HCT116 (cell line): ENCODE results near the gene ACLY. TPM values are rescaled to one million over a fixed set of nuclear protein-coding genes. Genes with fewer than 3 reads are reported as not detected.

Source experiments
- ATAC-seq: fragments of 200-7000 bp; cut with Tn5 transposase; 2 replicates; pipeline ENCODE4 v1.9.1; 2020; ENCODE audit warnings: mild to moderate bottlenecking, moderate library complexity
- BruUV-seq: library from RNA; stranded (reverse); fragments of 400-500 nt; replicated peaks from 2 replicates; lab custom pipeline; 2021; lab: Mats Ljungman, UMichigan
- CTCF ChIA-PET: fragments of 300-600 bp; sonication (Branson Sonifier 250); formaldehyde crosslinking; loops from one replicate; lab custom pipeline; 2021; ENCODE audit warnings: antibody characterized with exemption; lab: Charles Lee
- POLR2A ChIA-PET: fragments of 300-600, 350-600 bp; sonication (Branson Sonifier 250); formaldehyde crosslinking; loops from one replicate; lab custom pipeline; 2021; ENCODE audit warnings: antibody characterized with exemption; lab: Charles Lee
- RAD21 ChIA-PET, 2 experiments: fragments of 300-600 bp; sonication (Branson Sonifier 250); formaldehyde crosslinking; loops; one replicate each; lab custom pipeline; 2023; ENCODE audit warnings: low total read pairs in 2 of 2; ENCODE audit not compliant: uncharacterized antibody in 2 of 2, unreplicated experiment in 2 of 2, low non-redundant PET in 1 of 2; lab: Charles Lee
- DNase-seq: peaks from one replicate; pipeline ENCODE4 v3.0.0-alpha.2; 2010; ENCODE audit warnings: low read depth, low spot score
- H2AFZ ChIP-seq: fragments of 200-600 bp; shearing (Covaris generic), sonication (generic); 2 replicates; pipeline ENCODE4 v1.6.1; 2017; ENCODE audit warnings: low read depth, mixed run types, mixed read lengths, antibody characterized with exemption, low read length; ENCODE audit not compliant: poor library complexity, severe bottlenecking
- H3K27ac ChIP-seq: 2 replicates; pipeline ENCODE4 v1.5.1; 2012; ENCODE audit warnings: low read depth, low read length
- H3K27me3 ChIP-seq: fragments of 200-600 bp; sonication (generic); 2 replicates; pipeline ENCODE4 v1.6.1; 2016; ENCODE audit warnings: mixed run types, low read length, mixed read lengths; ENCODE audit not compliant: insufficient read depth
- H3K36me3 ChIP-seq, 2 experiments: fragments of 200-500 bp in 1 of 2; fragments of 200-600 bp in 1 of 2; sonication (Bioruptor generic) in 1 of 2; sonication (generic) in 1 of 2; 2 replicates each; pipeline versions ENCODE4 v1.5.1 to v1.6.1; 2014 to 2016; ENCODE audit warnings: low read length in 2 of 2, inconsistent platforms in 1 of 2, mixed read lengths in 1 of 2, mixed run types in 1 of 2; ENCODE audit not compliant: insufficient read depth in 2 of 2, control insufficient read depth in 1 of 2
- H3K4me1 ChIP-seq, 2 experiments: fragments of 200-600 bp in 1 of 2; sonication (generic) in 1 of 2; 2 replicates each; pipeline versions ENCODE4 v1.5.1 to v1.6.1; 2012 to 2017; ENCODE audit warnings: low read length in 2 of 2, inconsistent platforms in 1 of 2, mild to moderate bottlenecking in 1 of 2, mixed read lengths in 1 of 2, mixed run types in 1 of 2, moderate library complexity in 1 of 2; ENCODE audit not compliant: insufficient read depth in 2 of 2, control insufficient read depth in 1 of 2
- H3K4me2 ChIP-seq: fragments of 200-600 bp; sonication (generic); 2 replicates; pipeline ENCODE4 v1.6.1; 2017; ENCODE audit warnings: mixed run types, low read length, mixed read lengths
- H3K4me3 ChIP-seq, 2 experiments: fragments of 200-600 bp in 1 of 2; sonication (generic) in 1 of 2; replicated peaks in 1 of 2; 2 replicates each; pipeline ENCODE4 v1.5.1; 2011 to 2016; ENCODE audit warnings: low read length in 2 of 2, control low read depth in 1 of 2, low read depth in 1 of 2, mild to moderate bottlenecking in 1 of 2, mixed read lengths in 1 of 2, mixed run types in 1 of 2
- H3K79me2 ChIP-seq: fragments of 200-600 bp; sonication (generic); 2 replicates; pipeline ENCODE4 v1.6.1; 2017; ENCODE audit warnings: mild to moderate bottlenecking, mixed run types, low read length, moderate library complexity, mixed read lengths; ENCODE audit not compliant: insufficient read depth
- H3K9ac ChIP-seq: fragments of 200-600 bp; sonication (generic); 2 replicates; pipeline ENCODE4 v1.6.1; 2016; ENCODE audit warnings: low read length, mixed read lengths
- H3K9me2 ChIP-seq: fragments of 200-600 bp; sonication (generic), shearing (Covaris generic); 2 replicates; pipeline ENCODE4 v1.6.1; 2017; ENCODE audit warnings: mixed run types, mild to moderate bottlenecking, moderate library complexity; ENCODE audit not compliant: insufficient read depth
- H3K9me3 ChIP-seq, 2 experiments: fragments of 200-500 bp in 1 of 2; fragments of 200-600 bp in 1 of 2; sonication (Bioruptor generic) in 1 of 2; sonication (generic) in 1 of 2; 2 replicates each; pipeline ENCODE4 v1.6.1; 2014 to 2017; ENCODE audit warnings: low read length in 2 of 2, mixed read lengths in 2 of 2, inconsistent platforms in 1 of 2, low read depth in 1 of 2, mild to moderate bottlenecking in 1 of 2, mixed run types in 1 of 2, moderate library complexity in 1 of 2; ENCODE audit not compliant: control insufficient read depth in 1 of 2, insufficient read depth in 1 of 2
- H4K20me1 ChIP-seq: fragments of 200-600 bp; sonication (generic), shearing (Covaris generic); 2 replicates; pipeline ENCODE4 v1.6.1; 2017; ENCODE audit warnings: mixed run types, mild to moderate bottlenecking, moderate library complexity; ENCODE audit not compliant: insufficient read depth
- CBX3 ChIP-seq: IDR thresholded peaks from 2 replicates; pipeline ENCODE4 v1.6.1; 2012; ENCODE audit warnings: low read depth
- CEBPB ChIP-seq: IDR thresholded peaks from 2 replicates; pipeline ENCODE4 v1.6.1; 2012; ENCODE audit warnings: low read depth
- CTCF ChIP-seq, 3 experiments: fragments of 200-600 bp in 1 of 3; sonication (generic) in 1 of 3; IDR thresholded peaks in 2 of 3; conservative IDR thresholded peaks in 1 of 3; 2 replicates each; pipeline ENCODE4 v1.5.1; 2012 to 2017; ENCODE audit warnings: low read depth in 2 of 3, low read length in 2 of 3, antibody characterized with exemption in 1 of 3, borderline replicate concordance in 1 of 3, control low read depth in 1 of 3, mild to moderate bottlenecking in 1 of 3, mixed read lengths in 1 of 3, mixed run types in 1 of 3, moderate library complexity in 1 of 3; ENCODE audit not compliant: insufficient read depth in 1 of 3
- EGR1 ChIP-seq: IDR thresholded peaks from 2 replicates; pipeline ENCODE4 v1.6.1; 2012; ENCODE audit warnings: low read depth
- EZH2 ChIP-seq: fragments of 200-600 bp; sonication (generic); IDR thresholded peaks from 2 replicates; pipeline ENCODE4 v1.6.1; 2017; ENCODE audit warnings: antibody characterized with exemption, mixed run types
- JUND ChIP-seq: IDR thresholded peaks from 2 replicates; pipeline ENCODE4 v1.6.1; 2012
- MAX ChIP-seq: IDR thresholded peaks from 2 replicates; pipeline ENCODE4 v1.6.1; 2012
- POLR2AphosphoS5 ChIP-seq: IDR thresholded peaks from 2 replicates; pipeline ENCODE4 v1.6.1; 2011; ENCODE audit warnings: mild to moderate bottlenecking, low read depth, low read length, moderate library complexity
- ZFX ChIP-seq: fragments of 450-650 bp; IDR thresholded peaks from 2 replicates; pipeline ENCODE4 v1.6.1; 2017
- intact Hi-C: fragments of 100-400 bp; cut with micrococcal nuclease; formaldehyde crosslinking; loops from 2 replicates; pipeline ENCODE4 v1.10.0; 2022
- total RNA-seq: library from RNA; stranded (reverse); gene quantifications from one replicate; pipeline ENCODE4 v1.2.1, GENCODE V29; 2021; ENCODE audit not compliant: unreplicated experiment
- TF ChIP-seq, protein P1 (sequence below): IDR thresholded peaks from 2 replicates; pipeline ENCODE4 v1.6.1; 2011; ENCODE audit warnings: mild to moderate bottlenecking, low read length, moderate library complexity; ENCODE audit not compliant: insufficient replicate concordance; ENCODE audit errors: extremely low read depth

ACLY gene
- total RNA-seq, 1 experiment from 2014 or later, result 222 TPM

- BruUV-seq, result no TSS peak
- H3K36me3 ChIP-seq, result peaks cover 22 to 25% of the 10 kb centered on the region in 2 experiments
- no peak overlapping the region for H2AFZ ChIP-seq
- no peaks in the 10 kb centered on the region for H3K9me3 ChIP-seq
- H3K9ac ChIP-seq, result no peak overlapping the region
- no peaks in the 10 kb centered on the region for H3K79me2 ChIP-seq
- no peaks in the 10 kb centered on the region for H3K9me2 ChIP-seq
- POLR2A ChIA-PET, result no interaction called here
- no peaks in the 10 kb centered on the region for H3K27me3 ChIP-seq
- no peaks in the 10 kb centered on the region for H4K20me1 ChIP-seq
- H3K4me3 ChIP-seq, result no peak overlapping the region
- no peak for TF ChIP-seq CEBPB
- TF ChIP-seq MAX, result no peak
- TF ChIP-seq, protein P1, sequence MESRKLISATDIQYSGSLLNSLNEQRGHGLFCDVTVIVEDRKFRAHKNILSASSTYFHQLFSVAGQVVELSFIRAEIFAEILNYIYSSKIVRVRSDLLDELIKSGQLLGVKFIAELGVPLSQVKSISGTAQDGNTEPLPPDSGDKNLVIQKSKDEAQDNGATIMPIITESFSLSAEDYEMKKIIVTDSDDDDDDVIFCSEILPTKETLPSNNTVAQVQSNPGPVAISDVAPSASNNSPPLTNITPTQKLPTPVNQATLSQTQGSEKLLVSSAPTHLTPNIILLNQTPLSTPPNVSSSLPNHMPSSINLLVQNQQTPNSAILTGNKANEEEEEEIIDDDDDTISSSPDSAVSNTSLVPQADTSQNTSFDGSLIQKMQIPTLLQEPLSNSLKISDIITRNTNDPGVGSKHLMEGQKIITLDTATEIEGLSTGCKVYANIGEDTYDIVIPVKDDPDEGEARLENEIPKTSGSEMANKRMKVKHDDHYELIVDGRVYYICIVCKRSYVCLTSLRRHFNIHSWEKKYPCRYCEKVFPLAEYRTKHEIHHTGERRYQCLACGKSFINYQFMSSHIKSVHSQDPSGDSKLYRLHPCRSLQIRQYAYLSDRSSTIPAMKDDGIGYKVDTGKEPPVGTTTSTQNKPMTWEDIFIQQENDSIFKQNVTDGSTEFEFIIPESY, result no peak
- no peak for TF ChIP-seq EGR1
- TF ChIP-seq CBX3, result no peak
- no peak for TF ChIP-seq ZFX
- no peak for TF ChIP-seq JUND
- no peak for TF ChIP-seq CTCF (IDR thresholded peaks at IDR 0.05 in 2 of 3, conservative IDR thresholded peaks at IDR 0.05 in 1 of 3; ENCODE audit: borderline replicate concordance in 1 of 3, insufficient read depth in 1 of 3, low read depth in 2 of 3, low read length in 2 of 3)
- no peak for TF ChIP-seq POLR2AphosphoS5
- no peak for TF ChIP-seq EZH2
- ATAC-seq (no peak), DNase-seq (no peak)
- CTCF ChIA-PET, result no interaction called here
- RAD21 ChIA-PET, result no interaction called here
- H3K4me2 ChIP-seq, result no peak overlapping the region
- H3K27ac ChIP-seq, result no peak overlapping the region
- no peaks in the 10 kb centered on the region for H3K4me1 ChIP-seq
- intact Hi-C loops, result no loop called here
Observed at GRCh38 chr17:41825175-41825845, 93.4 kb downstream of the ACLY start.
